ENCODE measurements around the gene ARSI. TPM values are rescaled to one million over a fixed set of nuclear protein-coding genes. Genes with fewer than 3 reads are reported as not detected.

ARSI gene
- total RNA-seq, 1 experiment from 2014 or later: 6.3 TPM

- H3K4me2 ChIP-seq (ENCODE audit: low read length): no peak overlapping the region
Measured at GRCh38 chr5:150258130-150258529, 44.6 kb downstream of the ARSI start.

DNA sequence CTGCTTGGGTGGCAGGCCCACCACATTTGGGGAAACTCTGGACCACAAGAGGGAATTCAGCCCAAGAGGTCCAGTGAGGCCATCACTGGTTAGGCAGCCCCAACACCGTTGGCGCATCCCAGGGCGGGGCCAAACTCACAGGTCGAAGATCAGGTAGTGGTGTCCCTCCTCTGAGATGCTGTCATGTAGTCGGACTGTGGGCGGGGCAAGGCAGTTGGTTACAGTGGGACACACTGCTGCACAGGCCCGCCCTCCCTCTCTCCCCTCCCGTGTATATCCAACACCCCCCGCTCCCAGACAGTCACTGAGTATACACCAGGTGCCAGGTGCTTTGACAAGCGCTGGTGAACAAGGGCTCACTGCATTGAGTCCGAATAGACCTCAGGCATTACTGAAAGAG, 45.3 kb downstream of the ARSI start:
- Histone ChIP-seq H3K9me2 (replicated peaks; ENCODE audit: low read length) (no peaks in the 10 kb centered on the region), H3K36me3 (ENCODE audit: low read depth, low read length) (no peaks in the 10 kb centered on the region), H3K27ac (ENCODE audit: low read length) (no peak overlapping the region), H2AFZ (ENCODE audit: low read length) (no peak overlapping the region), H3K27me3 (ENCODE audit: low read length) (no peaks in the 10 kb centered on the region), H3K79me2 (ENCODE audit: low read length) (no peaks in the 10 kb centered on the region), H3K9me3 (ENCODE audit: low read length) (no peaks in the 10 kb centered on the region), H4K20me1 (ENCODE audit: low read length) (no peaks in the 10 kb centered on the region), H3K4me2 (ENCODE audit: low read length) (no peak overlapping the region), H3K4me1 (ENCODE audit: insufficient read depth, low read length) (peaks cover 18% of the 10 kb centered on the region), H3F3A (ENCODE audit: low read length, unreplicated experiment) (no peaks in the 10 kb centered on the region), H3K9ac (ENCODE audit: low read length) (no peak overlapping the region), H3K4me3 (ENCODE audit: low read length) (no peak overlapping the region)
- BruUV-seq (replicated peaks): no TSS peak
- TF ChIP-seq EZH2phosphoT487 (IDR thresholded peaks at IDR 0.05; ENCODE audit: borderline replicate concordance, low read length): no peak
- TF ChIP-seq, protein P1, sequence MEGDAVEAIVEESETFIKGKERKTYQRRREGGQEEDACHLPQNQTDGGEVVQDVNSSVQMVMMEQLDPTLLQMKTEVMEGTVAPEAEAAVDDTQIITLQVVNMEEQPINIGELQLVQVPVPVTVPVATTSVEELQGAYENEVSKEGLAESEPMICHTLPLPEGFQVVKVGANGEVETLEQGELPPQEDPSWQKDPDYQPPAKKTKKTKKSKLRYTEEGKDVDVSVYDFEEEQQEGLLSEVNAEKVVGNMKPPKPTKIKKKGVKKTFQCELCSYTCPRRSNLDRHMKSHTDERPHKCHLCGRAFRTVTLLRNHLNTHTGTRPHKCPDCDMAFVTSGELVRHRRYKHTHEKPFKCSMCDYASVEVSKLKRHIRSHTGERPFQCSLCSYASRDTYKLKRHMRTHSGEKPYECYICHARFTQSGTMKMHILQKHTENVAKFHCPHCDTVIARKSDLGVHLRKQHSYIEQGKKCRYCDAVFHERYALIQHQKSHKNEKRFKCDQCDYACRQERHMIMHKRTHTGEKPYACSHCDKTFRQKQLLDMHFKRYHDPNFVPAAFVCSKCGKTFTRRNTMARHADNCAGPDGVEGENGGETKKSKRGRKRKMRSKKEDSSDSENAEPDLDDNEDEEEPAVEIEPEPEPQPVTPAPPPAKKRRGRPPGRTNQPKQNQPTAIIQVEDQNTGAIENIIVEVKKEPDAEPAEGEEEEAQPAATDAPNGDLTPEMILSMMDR (conservative IDR thresholded peaks at IDR 0.05; ENCODE audit: low read depth, low read length): no peak
- TF ChIP-seq EZH2 (IDR thresholded peaks at IDR 0.05; ENCODE audit: low read length, unreplicated experiment): no peak
- ATAC-seq (no peak), DNase-seq (no peak)
- ChIA-PET CTCF (no interaction called here), POLR2A (ENCODE audit: unreplicated experiment) (interaction anchor here (0.6 kb wide), 1 partner anchor 180 kb away, joined by 5 read pairs; no protein-coding TSS in a partner anchor)
- intact Hi-C loops (cut with micrococcal nuclease): no loop called here

More at GRCh38 chr5:150258130-150258529, 44.6 kb downstream of the ARSI start:
- Histone ChIP-seq H3K27me3 (ENCODE audit: low read length) (no peaks in the 10 kb centered on the region), H3K9me2 (replicated peaks; ENCODE audit: low read length) (no peaks in the 10 kb centered on the region), H3K79me2 (ENCODE audit: low read length) (no peaks in the 10 kb centered on the region), H3K9me3 (ENCODE audit: low read length) (no peaks in the 10 kb centered on the region), H3K4me1 (ENCODE audit: insufficient read depth, low read length) (peaks cover 26% of the 10 kb centered on the region), H3K36me3 (ENCODE audit: low read depth, low read length) (no peaks in the 10 kb centered on the region), H3F3A (ENCODE audit: low read length, unreplicated experiment) (no peaks in the 10 kb centered on the region), H4K20me1 (ENCODE audit: low read length) (no peaks in the 10 kb centered on the region), H3K4me3 (ENCODE audit: low read length) (no peak overlapping the region), H3K27ac (ENCODE audit: low read length) (no peak overlapping the region), H2AFZ (ENCODE audit: low read length) (no peak overlapping the region), H3K9ac (ENCODE audit: low read length) (no peak overlapping the region)
- DNase-seq (no peak), ATAC-seq (no peak)
- no TSS peak for BruUV-seq (replicated peaks)
- TF ChIP-seq, protein P1 (conservative IDR thresholded peaks at IDR 0.05; ENCODE audit: low read depth, low read length): no peak
- TF ChIP-seq EZH2phosphoT487 (IDR thresholded peaks at IDR 0.05; ENCODE audit: borderline replicate concordance, low read length) (no peak), EZH2 (IDR thresholded peaks at IDR 0.05; ENCODE audit: low read length, unreplicated experiment) (no peak)
- ChIA-PET CTCF (no interaction called here), POLR2A (ENCODE audit: unreplicated experiment) (interaction anchor here (0.6 kb wide), 1 partner anchor 181 kb away, joined by 5 read pairs; no protein-coding TSS in a partner anchor)
- intact Hi-C loops (cut with micrococcal nuclease): no loop called here

DNA sequence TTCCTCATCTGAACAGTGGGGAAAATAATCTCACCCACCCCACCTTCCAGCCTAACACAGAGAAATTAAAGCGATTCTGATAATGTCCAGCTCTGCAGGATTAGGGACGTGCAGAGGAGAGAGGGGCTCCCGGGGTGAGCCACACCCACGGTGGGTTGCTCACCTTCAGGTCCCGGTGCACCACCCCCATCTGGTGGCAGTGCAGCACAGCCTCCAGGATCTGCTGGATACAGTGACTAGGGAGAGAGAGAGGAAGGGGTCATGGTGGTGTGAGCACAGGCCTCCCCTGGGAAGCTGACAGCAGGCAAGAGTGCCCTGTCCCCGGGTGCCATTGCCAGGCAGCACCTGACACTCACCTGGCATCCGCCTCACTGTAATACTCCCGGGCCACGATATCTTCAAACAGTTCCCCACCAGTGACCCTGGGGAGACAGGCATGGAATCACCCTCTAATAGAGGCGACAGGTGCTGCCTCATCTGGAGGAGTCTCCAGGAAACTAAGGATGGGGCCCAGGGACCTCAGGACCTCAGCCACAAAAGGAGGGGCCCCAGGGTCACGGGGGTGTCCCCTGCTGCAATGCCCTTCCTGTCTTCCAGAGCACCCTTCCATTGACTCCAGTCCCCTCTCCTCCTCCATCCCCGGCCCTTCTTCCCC, 46.2 kb downstream of the ARSI start:
- Histone ChIP-seq H3K4me1 (ENCODE audit: insufficient read depth, low read length) (peaks cover 10% of the 10 kb centered on the region), H3K9me2 (replicated peaks; ENCODE audit: low read length) (no peaks in the 10 kb centered on the region), H3K9ac (ENCODE audit: low read length) (no peak overlapping the region), H3K36me3 (ENCODE audit: low read depth, low read length) (no peaks in the 10 kb centered on the region), H3K27me3 (ENCODE audit: low read length) (no peaks in the 10 kb centered on the region), H3K9me3 (ENCODE audit: low read length) (no peaks in the 10 kb centered on the region), H3K27ac (ENCODE audit: low read length) (no peak overlapping the region), H4K20me1 (ENCODE audit: low read length) (no peaks in the 10 kb centered on the region), H3F3A (ENCODE audit: low read length, unreplicated experiment) (no peaks in the 10 kb centered on the region), H2AFZ (ENCODE audit: low read length) (no peak overlapping the region), H3K79me2 (ENCODE audit: low read length) (no peaks in the 10 kb centered on the region), H3K4me2 (ENCODE audit: low read length) (no peak overlapping the region), H3K4me3 (ENCODE audit: low read length) (no peak overlapping the region)
- no peak for DNase-seq
- ChIA-PET POLR2A (ENCODE audit: unreplicated experiment) (no interaction called here), CTCF (interaction anchor here (0.6 kb wide), 1 partner anchor 33 kb away, joined by 5 read pairs; no protein-coding TSS in a partner anchor)
- no peak for ATAC-seq
- TF ChIP-seq EZH2 (IDR thresholded peaks at IDR 0.05; ENCODE audit: low read length, unreplicated experiment): no peak
- TF ChIP-seq, protein P1 (conservative IDR thresholded peaks at IDR 0.05; ENCODE audit: low read depth, low read length): peak; percentile 44
- BruUV-seq (replicated peaks): no TSS peak
- intact Hi-C loops (cut with micrococcal nuclease): no loop called here

All from PC-3 (cell line).